ENCODE results near the gene AGFG2. TPM values are rescaled to one million over a fixed set of nuclear protein-coding genes. Genes with fewer than 3 reads are reported as not detected.

The AGFG2 gene
- polyA plus RNA-seq, 2 of the 4 experiments (the other 2 are of a cell fraction), result 16.0 to 31.8 TPM

DNA sequence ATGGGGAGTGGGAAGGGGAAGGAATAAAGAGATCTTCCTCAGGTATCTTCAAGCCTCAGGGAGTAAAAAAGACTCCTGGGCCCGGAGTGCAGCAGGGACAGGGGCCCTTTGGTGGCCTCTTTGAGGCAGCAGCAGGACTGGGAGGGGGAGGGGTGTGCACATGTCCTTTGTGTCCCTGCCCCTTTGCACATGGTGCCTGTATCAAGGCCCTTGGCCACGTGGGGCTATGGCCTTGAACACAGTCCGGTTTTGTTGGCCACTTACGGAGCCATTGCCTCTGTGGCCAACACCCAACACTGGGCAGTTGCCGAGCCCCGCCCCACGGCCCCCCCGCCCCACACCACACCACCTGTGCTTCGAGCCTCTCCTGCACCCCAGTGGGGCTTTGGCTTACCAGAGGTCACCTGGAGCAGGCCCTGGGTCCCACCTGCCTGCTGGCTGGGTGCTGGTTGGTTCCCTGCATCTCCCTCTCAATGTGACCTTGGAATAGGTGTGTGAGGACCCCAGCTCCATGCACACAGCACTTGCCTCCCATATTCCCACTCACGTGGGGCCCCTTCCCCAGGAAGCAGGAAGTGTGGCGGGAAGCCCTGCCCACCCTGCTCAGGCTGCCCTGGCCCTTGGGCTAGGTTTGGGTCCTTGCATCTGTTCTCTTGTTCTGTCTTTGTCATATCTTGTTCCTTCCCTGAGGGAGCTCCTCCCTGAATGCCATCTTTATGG, 29.3 kb downstream of the AGFG2 start:
- peaks cover 15% of the 10 kb centered on the region; the same call in 2 of the 3 replicates for H3K4me1 ChIP-seq
- ChIA-PET CTCF (interaction anchor here (0.7 to 14.3 kb wide), 11 partner anchors 8 to 123 kb away, joined by 3 to 273 read pairs (median 4); partner anchors contain the start of genes FBXO24, LRCH4, NYAP1 and SPACDR), POLR2A (interaction anchor here (1.0 kb wide), 1 partner anchor 139 kb away, joined by 7 read pairs; no protein-coding TSS in a partner anchor)
- H3K4me3 ChIP-seq, result no peak overlapping the region
- ATAC-seq (no peak), FAIRE-seq (no peak), DNase-seq (ENCODE audit: low read depth in 1 of 2, low spot score in 1 of 2) (no peak)
- no peaks in the 10 kb centered on the region for H3K9me3 ChIP-seq
- no peak overlapping the region for H3K27ac ChIP-seq
- 87% methylated on average over 4 of the region's 11 CpGs for WGBS (ENCODE audit: missing lambda C conversion rate)
- H3K4me2 ChIP-seq, result no peak overlapping the region
- TF ChIP-seq NR3C1 (IDR thresholded peaks at IDR 0.05), result no peak
- no peak for TF ChIP-seq NPAS2 (CRISPR knock-in tag; IDR thresholded peaks at IDR 0.05; ENCODE audit: borderline replicate concordance)
- no peak for TF ChIP-seq ZC3H11A (IDR thresholded peaks at IDR 0.05)
- no peak for TF ChIP-seq HOXB5 (CRISPR knock-in tag; IDR thresholded peaks at IDR 0.05)
- no peak for TF ChIP-seq RFX5 (IDR thresholded peaks at IDR 0.05)
- no peak for TF ChIP-seq RARB (CRISPR knock-in tag; IDR thresholded peaks at IDR 0.05)
- TF ChIP-seq, protein P1, sequence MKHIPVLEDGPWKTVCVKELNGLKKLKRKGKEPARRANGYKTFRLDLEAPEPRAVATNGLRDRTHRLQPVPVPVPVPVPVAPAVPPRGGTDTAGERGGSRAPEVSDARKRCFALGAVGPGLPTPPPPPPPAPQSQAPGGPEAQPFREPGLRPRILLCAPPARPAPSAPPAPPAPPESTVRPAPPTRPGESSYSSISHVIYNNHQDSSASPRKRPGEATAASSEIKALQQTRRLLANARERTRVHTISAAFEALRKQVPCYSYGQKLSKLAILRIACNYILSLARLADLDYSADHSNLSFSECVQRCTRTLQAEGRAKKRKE (CRISPR knock-in tag; IDR thresholded peaks at IDR 0.05; ENCODE audit: low read depth), result no peak
- TF ChIP-seq EP300 (IDR thresholded peaks at IDR 0.05), result no peak
- TF ChIP-seq POLR2A (IDR thresholded peaks at IDR 0.05; ENCODE audit: low read length), result no peak
- TF ChIP-seq, protein P2, sequence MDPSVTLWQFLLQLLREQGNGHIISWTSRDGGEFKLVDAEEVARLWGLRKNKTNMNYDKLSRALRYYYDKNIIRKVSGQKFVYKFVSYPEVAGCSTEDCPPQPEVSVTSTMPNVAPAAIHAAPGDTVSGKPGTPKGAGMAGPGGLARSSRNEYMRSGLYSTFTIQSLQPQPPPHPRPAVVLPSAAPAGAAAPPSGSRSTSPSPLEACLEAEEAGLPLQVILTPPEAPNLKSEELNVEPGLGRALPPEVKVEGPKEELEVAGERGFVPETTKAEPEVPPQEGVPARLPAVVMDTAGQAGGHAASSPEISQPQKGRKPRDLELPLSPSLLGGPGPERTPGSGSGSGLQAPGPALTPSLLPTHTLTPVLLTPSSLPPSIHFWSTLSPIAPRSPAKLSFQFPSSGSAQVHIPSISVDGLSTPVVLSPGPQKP (IDR thresholded peaks at IDR 0.05; ENCODE audit: low read depth, low read length), result no peak
- TF ChIP-seq, protein P3, sequence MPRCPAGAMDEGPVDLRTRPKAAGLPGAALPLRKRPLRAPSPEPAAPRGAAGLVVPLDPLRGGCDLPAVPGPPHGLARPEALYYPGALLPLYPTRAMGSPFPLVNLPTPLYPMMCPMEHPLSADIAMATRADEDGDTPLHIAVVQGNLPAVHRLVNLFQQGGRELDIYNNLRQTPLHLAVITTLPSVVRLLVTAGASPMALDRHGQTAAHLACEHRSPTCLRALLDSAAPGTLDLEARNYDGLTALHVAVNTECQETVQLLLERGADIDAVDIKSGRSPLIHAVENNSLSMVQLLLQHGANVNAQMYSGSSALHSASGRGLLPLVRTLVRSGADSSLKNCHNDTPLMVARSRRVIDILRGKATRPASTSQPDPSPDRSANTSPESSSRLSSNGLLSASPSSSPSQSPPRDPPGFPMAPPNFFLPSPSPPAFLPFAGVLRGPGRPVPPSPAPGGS (IDR thresholded peaks at IDR 0.05), result no peak
- no peak for TF ChIP-seq ZNF302 (CRISPR knock-in tag; IDR thresholded peaks at IDR 0.05)
- TF ChIP-seq SMC3 (IDR thresholded peaks at IDR 0.05), result no peak
- TF ChIP-seq SREBF2 (IDR thresholded peaks at IDR 0.05), result no peak
- no peak for TF ChIP-seq FOSB (CRISPR knock-in tag; IDR thresholded peaks at IDR 0.05)

DNA sequence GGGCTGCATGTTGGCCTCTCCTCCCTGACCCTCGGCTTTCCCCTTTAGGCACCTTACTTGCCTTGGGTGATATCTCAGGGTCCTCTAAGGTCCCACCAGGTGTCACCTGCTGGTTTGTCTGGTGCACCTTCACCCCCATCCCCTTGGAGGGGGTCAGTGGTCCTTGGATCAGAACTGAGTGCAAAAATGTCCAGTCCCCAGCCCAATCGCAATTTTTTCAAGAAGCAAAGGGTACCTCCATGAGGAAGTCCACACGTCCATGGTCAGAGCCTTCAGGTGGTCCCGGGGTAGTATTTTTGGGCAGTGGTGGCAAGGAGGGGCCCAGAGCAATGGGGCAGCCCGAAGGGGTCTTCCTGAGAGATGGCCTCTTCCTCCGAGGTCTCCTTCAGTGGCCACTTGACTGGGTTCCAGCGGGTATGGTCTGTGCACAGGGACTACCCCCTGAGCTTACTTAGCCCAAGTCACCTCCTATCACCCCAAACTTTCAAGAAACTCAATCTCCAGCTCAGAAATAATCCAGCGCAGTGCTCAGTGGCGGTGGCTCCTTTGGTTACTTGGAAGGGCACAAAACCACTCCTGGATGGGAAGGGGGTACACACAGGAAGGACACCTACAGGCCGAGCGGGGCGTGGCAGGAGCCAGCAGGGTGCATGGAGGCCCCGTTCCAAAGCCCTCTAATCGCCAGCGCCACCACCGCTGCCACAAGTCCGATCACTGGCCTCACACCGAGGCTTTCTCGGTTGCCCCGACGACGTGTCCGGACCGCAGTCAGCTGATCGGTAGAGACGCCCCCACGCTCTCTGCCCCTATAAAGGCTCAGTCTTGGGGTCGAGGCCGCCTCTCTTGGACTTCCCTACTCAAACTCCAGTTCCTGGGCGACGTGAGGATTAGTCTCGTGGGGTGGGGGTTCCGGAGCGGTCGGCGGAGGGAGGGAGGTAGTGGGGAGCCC, 30.2 kb downstream of the AGFG2 start:
- no peak for FAIRE-seq
- H3K4me3 ChIP-seq, result no peak overlapping the region
- DNase-seq (ENCODE audit: low read depth in 1 of 2, low spot score in 1 of 2), result peak in 1 of 2 experiments; percentile 62
- WGBS (ENCODE audit: missing lambda C conversion rate), result 84% methylated on average over 27 of the region's 36 CpGs
- H3K4me1 ChIP-seq, result peaks cover 15% of the 10 kb centered on the region; the same call in 2 of the 3 replicates
- H3K4me2 ChIP-seq, result no peak overlapping the region
- ChIA-PET CTCF (interaction anchor here (0.7 to 12.2 kb wide), 9 partner anchors 10 to 122 kb away, joined by 3 to 135 read pairs (median 4); partner anchors contain the start of genes FBXO24, LRCH4 and NYAP1), POLR2A (interaction anchor here (1.0 kb wide), 1 partner anchor 140 kb away, joined by 7 read pairs; no protein-coding TSS in a partner anchor)
- no peak overlapping the region for H3K27ac ChIP-seq
- no peaks in the 10 kb centered on the region for H3K9me3 ChIP-seq
- TF ChIP-seq EP300 (IDR thresholded peaks at IDR 0.05), result no peak
- no peak for TF ChIP-seq HEYL (CRISPR knock-in tag; IDR thresholded peaks at IDR 0.05)
- no peak for TF ChIP-seq EHMT2 (IDR thresholded peaks at IDR 0.05; ENCODE audit: low read depth)
- TF ChIP-seq, protein P2 (IDR thresholded peaks at IDR 0.05; ENCODE audit: low read depth, low read length), result no peak
- no peak for TF ChIP-seq HDAC2 (IDR thresholded peaks at IDR 0.05)
- no peak for TF ChIP-seq KDM5A (IDR thresholded peaks at IDR 0.05)
- no peak for TF ChIP-seq MYC (IDR thresholded peaks at IDR 0.05; ENCODE audit: borderline replicate concordance, low read length)
- TF ChIP-seq CHD2 (IDR thresholded peaks at IDR 0.05; ENCODE audit: low read length, partially characterized antibody), result no peak
- TF ChIP-seq, protein P4, sequence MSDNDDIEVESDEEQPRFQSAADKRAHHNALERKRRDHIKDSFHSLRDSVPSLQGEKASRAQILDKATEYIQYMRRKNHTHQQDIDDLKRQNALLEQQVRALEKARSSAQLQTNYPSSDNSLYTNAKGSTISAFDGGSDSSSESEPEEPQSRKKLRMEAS (IDR thresholded peaks at IDR 0.05), result no peak; the same call in 1 of the 2 replicates
- no peak for TF ChIP-seq CBX8 (IDR thresholded peaks at IDR 0.05)
- no peak for TF ChIP-seq CEBPB (IDR thresholded peaks at IDR 0.05)
- no peak for TF ChIP-seq EHF (CRISPR knock-in tag; IDR thresholded peaks at IDR 0.05)
- TF ChIP-seq POLR2AphosphoS2 (conservative IDR thresholded peaks at IDR 0.05; ENCODE audit: low read length), result no peak
- TF ChIP-seq, protein P5, sequence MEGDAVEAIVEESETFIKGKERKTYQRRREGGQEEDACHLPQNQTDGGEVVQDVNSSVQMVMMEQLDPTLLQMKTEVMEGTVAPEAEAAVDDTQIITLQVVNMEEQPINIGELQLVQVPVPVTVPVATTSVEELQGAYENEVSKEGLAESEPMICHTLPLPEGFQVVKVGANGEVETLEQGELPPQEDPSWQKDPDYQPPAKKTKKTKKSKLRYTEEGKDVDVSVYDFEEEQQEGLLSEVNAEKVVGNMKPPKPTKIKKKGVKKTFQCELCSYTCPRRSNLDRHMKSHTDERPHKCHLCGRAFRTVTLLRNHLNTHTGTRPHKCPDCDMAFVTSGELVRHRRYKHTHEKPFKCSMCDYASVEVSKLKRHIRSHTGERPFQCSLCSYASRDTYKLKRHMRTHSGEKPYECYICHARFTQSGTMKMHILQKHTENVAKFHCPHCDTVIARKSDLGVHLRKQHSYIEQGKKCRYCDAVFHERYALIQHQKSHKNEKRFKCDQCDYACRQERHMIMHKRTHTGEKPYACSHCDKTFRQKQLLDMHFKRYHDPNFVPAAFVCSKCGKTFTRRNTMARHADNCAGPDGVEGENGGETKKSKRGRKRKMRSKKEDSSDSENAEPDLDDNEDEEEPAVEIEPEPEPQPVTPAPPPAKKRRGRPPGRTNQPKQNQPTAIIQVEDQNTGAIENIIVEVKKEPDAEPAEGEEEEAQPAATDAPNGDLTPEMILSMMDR (IDR thresholded peaks at IDR 0.05), result no peak
- TF ChIP-seq KDM1A (IDR thresholded peaks at IDR 0.05; ENCODE audit: low read depth), result no peak
- no peak for TF ChIP-seq FOSB (CRISPR knock-in tag; IDR thresholded peaks at IDR 0.05)
- peak in 1 of 2 experiments; percentile 59; a peak in 3 of 6 replicates for ATAC-seq
